CD14-positive monocyte (primary cell): Measurements from ENCODE around the gene METTL24. TPM values are rescaled to one million over a fixed set of nuclear protein-coding genes. Genes with fewer than 3 reads are reported as not detected.

ENCODE experiments used
- DNase-seq, 3 donors: peaks; one replicate each; pipeline ENCODE4 v3.0.0-alpha.2; 2011 to 2022
- H2AFZ ChIP-seq: 2 replicates; pipeline ENCODE4 v1.6.0; 2012; ENCODE audit warnings: mild to moderate bottlenecking, low read depth, low read length, inconsistent platforms; ENCODE audit not compliant: insufficient read depth, poor library complexity, severe bottlenecking
- H3K27ac ChIP-seq, 2 donors: 1 replicate in 1 of 2; 2 replicates in 1 of 2; pipeline ENCODE4 v1.5.1; 2012 to 2013; ENCODE audit warnings: low read length in 2 of 2, control low read depth in 1 of 2, inconsistent platforms in 1 of 2, low read depth in 1 of 2, mild to moderate bottlenecking in 1 of 2
- H3K27me3 ChIP-seq, 2 donors: one replicate each; pipeline versions ENCODE4 v1.6.0 to v1.6.1; 2011 to 2013; ENCODE audit warnings: low read length in 2 of 2; ENCODE audit not compliant: control insufficient read depth in 2 of 2, insufficient read depth in 2 of 2
- H3K36me3 ChIP-seq, 2 donors: replicated peaks in 1 of 2; 1 replicate in 1 of 2; 2 replicates in 1 of 2; pipeline versions ENCODE4 v1.5.1 to v1.6.1; 2012 to 2013; ENCODE audit warnings: low read length in 2 of 2, control low read depth in 1 of 2, inconsistent platforms in 1 of 2, mild to moderate bottlenecking in 1 of 2; ENCODE audit not compliant: insufficient read depth in 2 of 2, control insufficient read depth in 1 of 2
- H3K4me1 ChIP-seq, 2 donors: 1 replicate in 1 of 2; 2 replicates in 1 of 2; pipeline versions ENCODE4 v1.5.1 to v1.6.1; 2012 to 2013; ENCODE audit warnings: low read length in 2 of 2, control low read depth in 1 of 2, inconsistent platforms in 1 of 2, mild to moderate bottlenecking in 1 of 2, moderate library complexity in 1 of 2; ENCODE audit not compliant: insufficient read depth in 2 of 2, control insufficient read depth in 1 of 2
- H3K4me2 ChIP-seq: replicated peaks from 2 replicates; pipeline ENCODE3; 2012; ENCODE audit warnings: low read length, moderate library complexity, mild to moderate bottlenecking; ENCODE audit not compliant: poor library complexity, severe bottlenecking; ENCODE audit errors: extremely low read depth
- H3K4me3 ChIP-seq, 3 experiments: fragments of 200-600 bp in 1 of 3; sonication (generic) in 1 of 3; replicated peaks in 1 of 3; 1 replicate in 2 of 3; 2 replicates in 1 of 3; pipeline ENCODE4 v1.5.1; 2011 to 2013; ENCODE audit warnings: low read length in 3 of 3, mild to moderate bottlenecking in 3 of 3, control low read depth in 2 of 3, low read depth in 2 of 3, inconsistent platforms in 1 of 3, moderate library complexity in 1 of 3
- H3K79me2 ChIP-seq: 2 replicates; pipeline ENCODE4 v1.6.0; 2012; ENCODE audit warnings: mild to moderate bottlenecking, control low read depth, inconsistent platforms, low read length, moderate library complexity; ENCODE audit not compliant: insufficient read depth
- H3K9ac ChIP-seq: 2 replicates; pipeline ENCODE4 v1.6.0; 2017; ENCODE audit warnings: low read length, mild to moderate bottlenecking; ENCODE audit not compliant: insufficient read depth, poor library complexity, severe bottlenecking
- H3K9me3 ChIP-seq, 2 donors: replicated peaks in 1 of 2; 1 replicate in 1 of 2; 2 replicates in 1 of 2; pipeline versions ENCODE4 v1.5.1 to v1.6.1; 2012 to 2013; ENCODE audit warnings: low read length in 2 of 2, control low read depth in 1 of 2; ENCODE audit not compliant: control insufficient read depth in 1 of 2, insufficient read depth in 1 of 2
- H4K20me1 ChIP-seq: 2 replicates; pipeline ENCODE4 v1.6.0; 2012; ENCODE audit warnings: mild to moderate bottlenecking, low read length, control low read depth, moderate library complexity; ENCODE audit not compliant: insufficient read depth
- H3K27ac Mint-ChIP-seq, 7 donors: one replicate each; pipeline ENCODE4 v1.8.0; 2020; ENCODE audit warnings: mild to moderate bottlenecking in 7 of 7, mixed read lengths in 7 of 7, moderate library complexity in 6 of 7, inconsistent platforms in 2 of 7
- H3K27me3 Mint-ChIP-seq, 3 donors: one replicate each; pipeline ENCODE4 v1.8.0; 2021 to 2022; ENCODE audit warnings: low read depth in 3 of 3, mild to moderate bottlenecking in 3 of 3, mixed read lengths in 3 of 3, moderate library complexity in 3 of 3, inconsistent platforms in 1 of 3
- H3K36me3 Mint-ChIP-seq, 2 donors: one replicate each; pipeline ENCODE4 v1.8.0; 2020; ENCODE audit warnings: mixed read lengths in 2 of 2, inconsistent platforms in 1 of 2, mild to moderate bottlenecking in 1 of 2
- H3K4me1 Mint-ChIP-seq: one replicate; pipeline ENCODE4 v1.8.0; 2020; ENCODE audit warnings: mild to moderate bottlenecking, mixed read lengths
- H3K4me3 Mint-ChIP-seq, 2 donors: one replicate each; pipeline ENCODE4 v1.8.0; 2020; ENCODE audit warnings: mild to moderate bottlenecking in 2 of 2, mixed read lengths in 2 of 2, moderate library complexity in 1 of 2
- H3K9me3 Mint-ChIP-seq, 7 donors: one replicate each; pipeline ENCODE4 v1.8.0; 2020 to 2022; ENCODE audit warnings: mixed read lengths in 7 of 7, mild to moderate bottlenecking in 6 of 7, moderate library complexity in 6 of 7, inconsistent platforms in 2 of 7
- WGBS: methylation state at CpG from one replicate; pipeline ENCODE4 v1.1.5; 2013; ENCODE audit warnings: missing lambda C conversion rate; ENCODE audit not compliant: insufficient coverage; 5-methylcytosine and 5-hydroxymethylcytosine counted together
- intact Hi-C, 2 donors: fragments of 100-400 bp; cut with micrococcal nuclease; formaldehyde crosslinking; loops; one replicate each; pipeline versions ENCODE4 v1.15.0 to v1.15.1; 2023
- polyA plus RNA-seq, 3 donors: library from polyadenylated mRNA; depleted of rRNA in 1 of 3; unstranded in 2 of 3; stranded (reverse) in 1 of 3; fragments of 300-500 nt in 2 of 3; fragments of >200 nt in 1 of 3; fragmentation: Illumina TruSeq in 2 of 3; gene quantifications; 1 replicate in 2 of 3; 2 replicates in 1 of 3; pipeline ENCODE4 v1.2.3, GENCODE V29; 2012 to 2021
- TF ChIP-seq, protein P1 (sequence below): fragments of 200-600 bp; IDR thresholded peaks from one replicate; pipeline ENCODE4 v1.8.0; 2022; ENCODE audit warnings: antibody characterized with exemption, mild to moderate bottlenecking

The METTL24 gene
- polyA plus RNA-seq, 3 donors: not detected

DNA sequence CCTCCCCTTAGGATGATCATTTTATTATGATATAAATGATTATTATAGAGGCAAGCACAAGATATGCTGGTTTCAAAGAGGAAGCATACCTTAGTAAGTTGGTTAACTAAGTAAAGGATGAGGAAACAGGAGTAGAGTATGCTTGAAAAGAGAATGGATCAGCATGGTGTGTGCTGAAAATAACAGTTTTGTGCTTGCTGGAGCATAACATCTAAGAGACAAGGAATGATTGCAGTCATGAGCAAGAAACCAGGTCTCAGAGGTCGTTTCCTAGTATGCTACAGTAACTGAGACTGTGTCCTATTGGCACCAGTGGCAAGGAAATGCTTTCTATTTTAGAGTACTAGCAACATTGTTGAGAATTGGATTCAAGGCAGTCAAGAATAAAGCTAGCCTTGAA, 143.8 kb downstream of the METTL24 start:
- H3K36me3 Mint-ChIP-seq: peaks cover 79% of the 10 kb centered on the region in 2 donors
- H3K4me3 Mint-ChIP-seq: no peak overlapping the region
- no peak overlapping the region for H3K27ac Mint-ChIP-seq
- H3K27me3 ChIP-seq: no peaks in the 10 kb centered on the region
- no peaks in the 10 kb centered on the region for H3K79me2 ChIP-seq
- H3K9ac ChIP-seq: no peak overlapping the region
- no peak overlapping the region for H3K4me3 ChIP-seq
- no peak overlapping the region for H3K27ac ChIP-seq
- no peaks in the 10 kb centered on the region for H3K4me1 Mint-ChIP-seq
- no peak overlapping the region for H3K4me2 ChIP-seq
- no peaks in the 10 kb centered on the region for H3K4me1 ChIP-seq
- peaks cover 6% of the 10 kb centered on the region for H4K20me1 ChIP-seq
- H3K9me3 ChIP-seq: no peaks in the 10 kb centered on the region
- DNase-seq: no peak
- H3K36me3 ChIP-seq: peaks cover 96 to 98% of the 10 kb centered on the region in 2 donors
- intact Hi-C loops: no loop called here
- no peak overlapping the region for H2AFZ ChIP-seq
- no peaks in the 10 kb centered on the region for H3K9me3 Mint-ChIP-seq
- no peaks in the 10 kb centered on the region for H3K27me3 Mint-ChIP-seq
- WGBS: 100% methylated on average over 1 of the region's 1 CpG
- TF ChIP-seq, protein P1, sequence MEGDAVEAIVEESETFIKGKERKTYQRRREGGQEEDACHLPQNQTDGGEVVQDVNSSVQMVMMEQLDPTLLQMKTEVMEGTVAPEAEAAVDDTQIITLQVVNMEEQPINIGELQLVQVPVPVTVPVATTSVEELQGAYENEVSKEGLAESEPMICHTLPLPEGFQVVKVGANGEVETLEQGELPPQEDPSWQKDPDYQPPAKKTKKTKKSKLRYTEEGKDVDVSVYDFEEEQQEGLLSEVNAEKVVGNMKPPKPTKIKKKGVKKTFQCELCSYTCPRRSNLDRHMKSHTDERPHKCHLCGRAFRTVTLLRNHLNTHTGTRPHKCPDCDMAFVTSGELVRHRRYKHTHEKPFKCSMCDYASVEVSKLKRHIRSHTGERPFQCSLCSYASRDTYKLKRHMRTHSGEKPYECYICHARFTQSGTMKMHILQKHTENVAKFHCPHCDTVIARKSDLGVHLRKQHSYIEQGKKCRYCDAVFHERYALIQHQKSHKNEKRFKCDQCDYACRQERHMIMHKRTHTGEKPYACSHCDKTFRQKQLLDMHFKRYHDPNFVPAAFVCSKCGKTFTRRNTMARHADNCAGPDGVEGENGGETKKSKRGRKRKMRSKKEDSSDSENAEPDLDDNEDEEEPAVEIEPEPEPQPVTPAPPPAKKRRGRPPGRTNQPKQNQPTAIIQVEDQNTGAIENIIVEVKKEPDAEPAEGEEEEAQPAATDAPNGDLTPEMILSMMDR: no peak

DNA sequence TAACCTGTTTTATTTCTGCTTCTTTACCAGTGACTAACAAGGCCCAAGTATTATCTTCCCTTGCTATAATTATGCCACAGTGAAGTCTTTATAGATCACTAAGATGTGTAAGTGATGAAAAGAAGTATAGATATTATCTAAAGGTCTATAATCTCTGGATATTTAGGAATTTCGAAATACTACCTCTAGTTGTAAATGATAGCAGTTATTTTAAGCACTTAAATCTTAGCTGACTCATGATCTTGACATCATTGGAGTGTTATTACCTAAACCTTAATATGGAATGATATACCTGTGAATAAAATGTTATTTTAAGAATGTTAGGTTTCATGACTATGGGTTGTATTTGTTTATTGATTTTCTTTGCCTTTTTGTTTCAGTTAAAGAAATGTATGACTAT, 146.4 kb downstream of the METTL24 start:
- H4K20me1 ChIP-seq: peaks cover 29% of the 10 kb centered on the region
- Mint-ChIP-seq H3K27ac (no peak overlapping the region), H3K9me3 (no peaks in the 10 kb centered on the region), H3K4me1 (no peaks in the 10 kb centered on the region), H3K27me3 (no peaks in the 10 kb centered on the region), H3K36me3 (peaks cover 71 to 80% of the 10 kb centered on the region in 2 donors), H3K4me3 (no peak overlapping the region)
- H3K79me2 ChIP-seq: peaks cover 2% of the 10 kb centered on the region
- H3K4me3 ChIP-seq: no peak overlapping the region
- no peak for DNase-seq
- intact Hi-C loops: no loop called here
- no peak overlapping the region for H3K9ac ChIP-seq
- peak overlapping the region in 1 of 2 donors; percentile 3 for H3K27ac ChIP-seq
- peaks cover 92 to 97% of the 10 kb centered on the region in 2 donors for H3K36me3 ChIP-seq
- TF ChIP-seq, protein P1: no peak
- H3K4me1 ChIP-seq: no peaks in the 10 kb centered on the region
- H3K4me2 ChIP-seq: no peak overlapping the region
- H3K9me3 ChIP-seq: no peaks in the 10 kb centered on the region
- no peaks in the 10 kb centered on the region for H3K27me3 ChIP-seq
- WGBS: no CpG with 5 or more reads among the region's 1 CpG
- H2AFZ ChIP-seq: no peak overlapping the region
